HG02588 (cell line): Measurements from ENCODE around the gene SFTA2.
"Not testable (repeated sequence)": the region's sequence is repeated elsewhere in the genome, so short reads cannot be mapped to it uniquely, and the experiment has no call there.

Source experiments
- ATAC-seq: cut with Tn5 transposase; IDR thresholded peaks from one replicate; pipeline ENCODE4 v1.9.1; 2021; ENCODE audit warnings: mild to moderate bottlenecking, moderate library complexity; ENCODE audit not compliant: unreplicated experiment

The SFTA2 gene

DNA sequence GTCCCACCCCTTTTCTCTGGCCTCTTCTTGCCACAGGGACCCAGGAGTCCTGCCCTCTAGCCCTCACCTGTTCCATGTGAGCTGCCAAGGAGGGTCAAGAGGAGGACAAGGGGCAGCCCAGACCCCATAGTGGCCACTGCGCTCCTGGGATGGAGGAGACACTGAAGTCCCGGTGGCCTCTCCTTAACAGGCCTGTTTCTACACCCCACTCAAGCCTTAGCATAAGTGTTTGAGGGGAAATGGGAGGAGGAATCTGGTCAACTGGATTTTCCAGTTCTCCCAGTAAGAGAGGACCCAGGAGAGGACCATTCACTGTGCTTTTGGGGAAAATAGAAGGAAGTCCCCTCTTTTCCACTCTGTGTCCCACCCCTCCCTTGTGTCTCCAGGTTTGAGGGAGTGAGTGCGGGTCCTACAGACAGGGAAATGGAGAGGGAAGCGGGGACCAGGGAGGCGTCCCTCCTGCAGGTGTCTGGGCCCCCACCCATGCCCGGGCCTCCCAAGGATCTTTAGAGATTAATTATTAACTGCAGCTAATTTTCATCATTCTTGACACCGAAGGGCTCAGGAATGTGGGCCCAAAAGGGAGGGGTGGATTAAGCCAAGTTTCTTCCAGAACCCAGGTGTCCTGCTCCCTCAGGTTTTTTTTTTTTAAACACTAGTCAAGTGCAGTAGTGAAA, at the start of gene SFTA2:
Gene SFTA2 (minus strand): TSS at position 202 of the 677 bp plus-strand sequence. CDS start 74 bp downstream, at position 128.
- ATAC-seq, result no peak

DNA sequence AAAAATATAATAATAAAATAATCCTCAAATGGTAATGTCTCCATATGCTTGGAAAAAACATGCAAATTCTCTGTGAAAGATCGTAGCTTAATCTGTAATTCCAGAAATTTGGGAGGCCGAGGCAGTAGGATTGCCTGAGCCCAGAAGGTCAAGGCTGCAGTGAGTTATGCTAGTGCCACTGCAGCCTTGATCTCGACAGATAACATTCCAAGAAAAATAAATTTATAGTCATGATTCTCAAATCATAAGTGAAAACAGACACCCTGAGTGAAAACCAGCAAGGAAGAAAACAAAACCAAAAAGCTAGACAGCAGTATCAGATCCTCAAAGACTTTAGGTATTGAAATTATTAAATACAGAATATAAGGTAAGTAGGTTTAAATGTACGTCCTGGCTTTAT, 47.7 kb upstream of the SFTA2 start:
- no peak for ATAC-seq

DNA sequence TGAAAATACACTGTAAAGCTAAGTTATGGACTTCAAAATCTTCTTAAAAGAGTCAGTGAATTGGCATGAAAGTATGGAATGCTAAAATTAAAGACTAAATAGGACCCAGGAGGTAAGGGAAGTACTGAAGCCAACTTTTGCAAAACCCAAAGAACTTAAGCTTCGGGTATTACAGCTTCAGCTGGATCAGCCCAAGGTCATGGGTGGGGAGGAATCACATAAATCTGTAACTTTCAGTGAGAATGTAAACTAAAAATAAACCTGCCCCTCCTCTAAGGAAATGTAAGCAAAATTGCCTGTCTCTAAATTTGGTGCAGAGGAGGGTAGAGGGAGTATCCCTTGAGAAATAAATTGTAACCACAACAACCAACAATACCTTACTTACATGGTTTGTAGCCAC, 47.2 kb upstream of the SFTA2 start:
- no peak for ATAC-seq

DNA sequence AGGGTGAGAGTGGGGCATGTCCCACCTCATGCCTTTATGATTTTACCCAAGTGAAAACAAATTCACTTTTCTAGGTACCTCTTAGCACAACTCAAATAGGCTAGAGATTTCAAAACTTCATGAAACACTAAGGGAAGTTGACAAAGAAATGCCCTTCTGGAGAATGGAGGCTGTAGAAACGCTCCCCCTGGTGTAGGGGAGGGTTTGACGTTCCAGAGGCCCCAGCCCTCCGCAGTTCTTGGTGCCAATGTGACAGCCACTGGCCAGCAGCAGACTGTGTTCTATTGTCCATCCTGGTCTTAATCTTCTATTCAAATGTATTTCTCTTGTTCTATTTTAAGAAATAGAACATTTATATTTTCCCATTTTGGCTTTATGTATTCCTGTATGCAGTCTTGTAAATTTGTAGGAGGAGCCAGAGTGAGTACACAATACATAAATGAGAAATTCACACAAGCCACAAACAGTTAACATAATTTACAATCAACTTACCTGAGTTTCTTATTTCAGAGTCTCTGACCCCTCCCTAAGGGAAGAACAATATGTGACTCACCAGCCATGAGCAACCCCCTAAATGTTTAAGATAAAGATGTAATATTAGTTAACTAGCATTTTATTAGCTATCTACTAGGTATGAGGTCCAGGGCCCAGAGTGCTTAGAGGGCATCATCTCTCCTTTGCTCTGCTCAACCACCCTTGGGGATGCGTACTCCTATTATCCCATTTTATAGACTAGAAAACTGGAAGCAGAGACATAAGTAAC, 42.7 kb upstream of the SFTA2 start:
- ATAC-seq, result no peak

DNA sequence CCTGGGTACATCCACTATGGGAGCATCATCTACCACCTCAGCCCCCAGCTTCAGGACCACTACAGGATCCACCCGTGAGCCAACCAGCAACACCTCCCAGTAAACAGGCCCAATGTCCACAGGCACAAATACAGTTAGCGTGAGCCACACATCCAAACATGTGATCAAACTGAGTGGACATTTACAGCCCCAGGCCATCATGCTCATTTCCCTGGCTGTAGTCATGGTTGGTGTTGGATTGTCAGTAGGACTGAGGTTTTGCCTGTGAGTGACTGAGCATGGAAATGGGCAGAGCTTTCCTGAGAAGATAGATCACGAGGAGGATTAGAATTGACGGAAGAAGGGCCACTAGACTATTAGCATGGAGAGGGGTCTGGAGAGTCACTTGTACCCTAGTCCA, 40.8 kb upstream of the SFTA2 start:
- no peak for ATAC-seq

DNA sequence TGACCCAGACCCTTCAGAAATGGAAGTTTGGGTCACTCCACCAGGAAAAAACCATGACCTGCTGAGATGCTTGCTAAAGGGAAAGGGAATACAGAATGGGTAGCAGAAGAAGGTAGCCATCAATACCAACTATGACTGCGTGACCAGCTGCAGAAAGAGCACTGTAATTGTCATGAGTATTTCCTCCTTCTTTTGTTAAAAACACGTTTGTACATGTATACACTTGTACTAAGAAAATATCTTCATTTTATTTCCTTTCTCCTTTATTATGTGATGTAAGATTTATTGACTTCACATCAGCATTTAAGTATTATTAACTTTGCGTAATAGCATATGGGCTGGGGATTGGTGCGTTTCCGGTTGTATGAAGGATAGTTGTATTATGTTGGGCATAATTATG, 39.0 kb upstream of the SFTA2 start:
- no peak for ATAC-seq

DNA sequence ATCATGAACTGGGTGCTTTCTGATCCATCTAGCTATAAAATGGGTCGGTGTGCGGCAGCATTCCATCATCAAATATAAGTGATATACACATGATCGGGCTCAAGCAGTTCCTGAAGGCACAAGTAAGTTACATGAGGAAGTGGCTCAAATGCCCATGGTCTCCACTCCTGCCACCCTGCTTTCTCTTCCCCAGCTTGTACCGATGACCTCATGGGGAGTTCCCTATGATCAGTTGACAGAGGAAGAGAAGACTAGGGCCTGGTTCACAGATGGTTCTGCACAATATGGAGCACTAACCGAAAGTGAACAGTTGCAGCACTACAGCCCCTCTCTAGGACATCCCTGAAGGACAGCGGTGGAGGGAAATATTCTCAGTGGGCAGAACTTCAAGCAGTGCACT, 37.2 kb upstream of the SFTA2 start:
- ATAC-seq, result not testable (repeated sequence)

DNA sequence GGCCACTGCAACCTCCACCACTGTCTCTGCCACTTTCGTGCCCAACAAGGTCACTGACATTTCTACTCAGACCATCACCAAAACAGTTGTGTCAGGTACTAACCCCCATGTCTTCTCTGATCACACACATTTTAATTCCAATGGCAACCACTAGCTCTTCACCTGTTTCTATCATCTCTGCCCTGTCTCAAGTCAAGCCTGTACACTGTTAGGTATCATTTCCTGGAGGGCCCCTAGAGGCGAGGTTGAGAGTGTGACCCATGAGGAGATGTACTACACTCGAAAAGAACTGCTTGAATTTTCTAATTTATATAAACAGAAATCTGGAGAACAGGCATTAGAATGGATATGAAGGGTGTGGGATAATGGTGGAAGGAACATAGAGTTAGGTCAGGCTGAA, 34.2 kb upstream of the SFTA2 start:
- no peak for ATAC-seq

DNA sequence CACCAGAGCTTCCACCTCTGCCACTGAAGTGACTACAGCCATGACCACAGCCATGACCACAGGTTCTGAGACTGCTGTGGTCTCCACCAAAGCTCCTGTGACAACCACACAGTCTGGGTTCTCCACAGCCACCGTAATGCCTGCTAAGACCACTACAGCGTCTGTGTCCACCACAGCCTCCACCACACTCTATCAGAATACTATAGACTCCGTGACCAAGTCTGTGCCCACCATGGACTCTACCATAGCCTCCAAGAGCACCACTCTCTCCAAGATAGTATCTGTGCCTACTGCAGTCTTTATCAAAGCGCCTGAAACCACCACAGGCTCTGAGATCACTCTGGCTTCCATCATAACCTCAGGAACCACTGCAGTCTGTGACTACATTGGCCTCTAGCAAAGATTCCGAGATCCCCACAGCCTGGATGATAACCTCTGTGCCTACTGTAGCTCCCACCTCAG, 33.2 kb upstream of the SFTA2 start:
- no peak for ATAC-seq

DNA sequence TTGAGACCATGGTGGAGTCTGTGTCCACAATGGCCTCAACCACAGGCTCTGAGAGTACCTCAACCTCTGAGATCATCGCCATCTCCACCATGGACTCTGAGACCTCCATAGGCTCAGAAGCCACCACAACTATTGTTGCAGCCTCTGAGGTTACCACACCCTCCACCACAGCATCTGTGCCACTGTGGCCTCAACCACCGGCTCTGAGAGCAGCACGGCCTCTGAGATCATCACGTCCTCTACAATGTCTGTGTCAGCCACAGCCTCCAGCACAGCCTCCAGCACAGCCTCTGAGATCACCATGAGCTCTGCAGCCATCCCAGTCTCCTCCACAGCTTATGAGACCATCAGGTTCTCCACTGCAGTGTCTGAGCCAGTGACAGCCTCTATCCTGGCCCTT, 32.1 kb upstream of the SFTA2 start:
- no peak for ATAC-seq

DNA sequence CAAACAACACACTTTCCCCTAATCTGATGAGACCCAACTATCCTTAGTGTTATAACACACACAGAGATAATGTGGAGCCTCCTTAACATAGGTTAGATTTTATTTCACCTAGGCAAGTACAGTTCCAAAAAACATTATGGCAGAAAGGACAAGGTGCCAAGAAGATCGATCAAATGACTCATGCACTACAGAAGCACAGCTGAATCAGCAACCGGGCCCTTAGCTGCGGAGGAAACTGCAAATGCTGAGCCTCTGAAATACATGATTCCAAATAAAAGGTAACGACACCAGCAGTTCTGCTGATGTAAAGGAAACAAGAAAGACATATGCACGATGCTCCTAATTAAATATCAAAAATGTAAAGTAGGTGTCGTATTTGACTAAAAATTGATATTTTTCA, 31.7 kb upstream of the SFTA2 start:
- no peak for ATAC-seq

DNA sequence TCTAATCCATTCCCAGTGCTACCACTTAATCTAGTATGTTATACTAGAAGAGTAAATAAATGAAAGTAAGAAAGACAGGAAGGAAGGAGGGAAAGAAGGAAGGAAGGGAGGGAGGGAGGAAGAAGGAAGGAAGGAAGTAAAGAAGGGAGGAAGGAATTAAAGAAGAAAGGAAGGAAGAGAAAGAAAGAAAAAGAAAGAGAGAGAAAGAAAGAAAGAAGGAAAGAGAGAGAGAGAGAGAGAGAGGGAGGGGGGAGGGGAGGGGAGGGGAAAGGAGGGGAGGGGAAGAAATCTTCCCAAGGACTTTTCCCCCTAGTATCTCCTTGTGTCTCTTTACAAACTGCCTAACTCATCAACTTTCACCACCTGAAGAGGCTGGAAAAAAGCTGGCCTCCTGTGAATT, 30.7 kb upstream of the SFTA2 start:
- ATAC-seq, result no peak

DNA sequence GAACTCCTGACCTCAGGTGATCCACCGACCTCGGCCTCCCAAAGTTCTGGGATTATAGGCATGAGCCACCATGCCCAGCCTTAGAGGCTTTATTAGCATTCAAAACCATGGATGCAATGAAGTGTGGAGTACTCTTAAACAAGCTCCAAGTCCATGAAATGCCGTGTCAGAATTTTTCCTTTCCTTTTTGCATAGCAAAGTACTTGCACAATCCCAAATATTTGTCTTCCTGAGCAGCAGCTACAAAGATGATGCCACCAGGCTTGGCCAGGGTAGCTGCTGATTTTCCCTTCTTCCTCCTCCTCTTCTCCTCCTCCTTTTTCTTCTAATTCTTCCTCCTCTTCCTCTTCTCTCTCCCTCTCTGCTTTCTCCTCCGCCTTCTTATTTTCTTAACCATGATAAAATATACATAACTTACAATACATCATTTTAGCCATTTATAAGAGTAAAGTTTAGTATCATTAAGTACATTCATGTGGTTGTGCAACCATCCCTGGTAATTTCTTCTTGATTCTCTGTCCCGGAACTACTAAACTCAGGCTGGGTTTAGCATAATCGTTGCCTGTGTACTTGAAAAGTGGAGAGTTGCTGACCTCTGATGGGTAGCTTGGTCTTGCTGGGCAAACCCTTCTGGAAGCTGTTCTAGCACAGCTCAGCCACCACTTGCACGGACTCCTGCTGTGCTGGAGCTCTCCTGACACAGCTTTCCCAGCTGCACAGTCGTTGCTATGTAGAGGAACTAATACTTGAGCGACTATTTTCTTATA, 29.1 kb upstream of the SFTA2 start:
- no peak for ATAC-seq

DNA sequence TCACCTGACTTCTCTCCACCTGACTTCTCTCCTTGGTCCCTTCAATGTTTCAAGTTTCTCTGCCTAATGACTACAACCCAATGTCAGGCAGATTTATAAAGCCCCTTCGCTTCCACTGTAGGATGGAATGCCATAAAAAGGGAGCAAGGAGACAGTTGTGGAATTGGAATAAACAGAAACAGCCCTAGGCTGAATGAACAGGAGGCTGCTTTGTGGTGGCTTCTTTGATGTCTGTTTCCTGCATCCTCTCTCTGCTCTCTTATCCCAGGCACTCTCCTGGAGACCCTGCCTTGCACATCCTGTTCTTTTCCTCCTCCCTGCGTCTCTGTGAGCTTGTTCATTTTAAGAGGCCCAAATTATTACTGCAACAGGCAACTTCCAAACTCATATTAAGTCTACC, 25.7 kb upstream of the SFTA2 start:
- ATAC-seq, result no peak

DNA sequence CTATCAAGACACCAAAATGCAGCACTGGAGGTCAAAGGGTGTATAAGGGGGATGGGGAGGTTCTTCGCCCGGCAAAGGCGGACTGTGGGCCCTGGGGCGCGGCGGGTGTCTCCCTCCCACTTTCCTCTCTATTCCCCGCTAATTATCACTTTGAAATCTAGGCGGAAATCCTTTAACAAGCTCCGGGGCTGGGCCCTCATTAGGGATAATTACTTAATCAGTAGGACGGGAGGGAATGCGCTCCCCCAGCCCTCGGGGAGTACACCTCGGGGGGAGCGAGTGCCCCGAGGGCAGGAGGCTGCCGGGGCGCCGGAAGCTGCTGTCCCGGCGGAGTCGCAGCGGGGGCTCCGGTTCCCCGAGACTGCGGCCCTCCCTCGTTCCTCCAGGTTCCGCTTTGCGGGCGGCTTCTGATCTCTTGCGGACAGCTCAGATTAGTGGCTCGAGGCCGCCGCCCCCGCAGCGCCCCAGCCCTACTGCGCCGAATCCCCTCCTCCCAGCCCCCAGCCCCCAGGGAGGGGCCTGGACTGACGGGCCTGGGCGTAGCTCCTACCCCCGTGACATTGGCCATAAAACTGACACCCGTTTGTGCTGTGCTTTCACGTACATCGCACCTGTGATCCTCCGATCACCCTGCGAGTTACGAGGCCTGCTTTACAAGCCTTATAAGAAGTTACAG, 23.5 kb upstream of the SFTA2 start:
- peak; percentile 47 for ATAC-seq

DNA sequence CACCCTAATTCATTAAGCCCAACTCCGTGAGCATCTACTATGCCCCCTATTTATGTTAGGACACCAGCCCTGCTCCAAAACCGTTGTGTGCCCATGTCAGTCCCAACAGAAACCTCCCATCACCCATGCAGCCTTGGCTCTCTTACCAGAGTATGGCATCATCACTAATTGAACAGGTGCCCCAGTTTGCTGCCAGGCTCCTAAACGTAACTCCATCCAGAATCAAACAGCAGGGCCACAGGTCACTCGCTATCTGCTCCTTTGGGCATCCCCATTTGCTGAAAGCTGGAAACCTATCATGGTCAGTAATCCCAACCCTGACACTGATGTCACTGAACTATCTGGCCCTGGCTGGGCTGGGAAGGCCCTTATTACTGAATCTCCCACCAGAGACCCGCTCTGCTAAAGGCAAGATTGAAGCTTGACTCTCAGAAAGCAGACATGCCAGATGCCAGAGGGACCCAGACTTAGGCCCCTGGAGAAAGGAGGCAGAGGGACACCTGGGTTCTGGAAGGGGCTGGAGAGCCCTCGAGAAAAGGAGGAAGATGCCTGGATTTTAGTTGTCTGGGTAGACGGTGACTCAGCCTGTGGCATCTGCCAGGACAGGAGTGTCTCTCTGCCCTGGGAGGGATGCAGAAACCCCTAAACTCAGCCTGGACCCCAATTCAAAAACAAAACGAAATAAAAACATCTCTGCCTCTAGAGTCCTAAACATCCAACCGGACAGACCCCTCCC, 22.8 kb upstream of the SFTA2 start:
- ATAC-seq, result no peak

DNA sequence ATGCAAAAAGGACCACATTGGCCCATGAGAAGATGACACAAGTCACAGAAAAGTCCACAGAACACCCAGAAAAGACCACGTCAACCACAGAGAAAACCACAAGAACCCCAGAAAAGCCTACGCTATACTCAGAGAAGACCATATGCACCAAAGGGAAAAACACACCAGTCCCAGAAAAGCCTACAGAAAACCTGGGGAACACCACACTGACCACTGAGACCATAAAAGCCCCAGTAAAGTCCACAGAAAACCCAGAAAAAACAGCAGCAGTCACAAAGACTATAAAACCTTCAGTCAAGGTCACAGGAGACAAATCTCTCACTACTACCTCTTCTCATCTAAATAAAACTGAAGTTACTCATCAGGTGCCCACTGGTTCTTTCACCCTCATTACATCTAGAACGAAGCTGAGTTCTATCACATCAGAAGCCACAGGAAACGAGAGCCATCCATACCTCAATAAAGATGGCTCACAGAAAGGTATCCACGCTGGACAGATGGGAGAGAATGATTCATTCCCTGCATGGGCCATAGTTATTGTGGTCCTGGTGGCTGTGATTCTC, 20.0 kb upstream of the SFTA2 start:
- no peak for ATAC-seq

DNA sequence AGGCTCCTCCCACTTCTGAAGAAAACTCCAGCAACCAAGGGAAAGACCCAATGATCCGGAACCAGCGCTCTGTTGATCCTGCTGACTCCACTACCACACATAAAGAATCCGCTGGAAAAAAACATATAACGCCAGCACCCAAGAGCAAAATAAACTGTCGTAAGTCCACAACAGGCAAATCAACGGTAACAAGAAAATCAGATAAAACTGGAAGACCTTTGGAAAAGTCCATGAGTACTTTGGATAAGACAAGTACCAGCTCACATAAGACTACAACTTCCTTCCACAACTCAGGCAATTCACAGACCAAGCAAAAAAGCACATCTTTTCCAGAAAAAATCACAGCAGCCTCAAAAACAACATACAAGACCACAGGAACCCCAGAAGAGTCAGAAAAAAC, 16.8 kb upstream of the SFTA2 start:
- no peak for ATAC-seq

DNA sequence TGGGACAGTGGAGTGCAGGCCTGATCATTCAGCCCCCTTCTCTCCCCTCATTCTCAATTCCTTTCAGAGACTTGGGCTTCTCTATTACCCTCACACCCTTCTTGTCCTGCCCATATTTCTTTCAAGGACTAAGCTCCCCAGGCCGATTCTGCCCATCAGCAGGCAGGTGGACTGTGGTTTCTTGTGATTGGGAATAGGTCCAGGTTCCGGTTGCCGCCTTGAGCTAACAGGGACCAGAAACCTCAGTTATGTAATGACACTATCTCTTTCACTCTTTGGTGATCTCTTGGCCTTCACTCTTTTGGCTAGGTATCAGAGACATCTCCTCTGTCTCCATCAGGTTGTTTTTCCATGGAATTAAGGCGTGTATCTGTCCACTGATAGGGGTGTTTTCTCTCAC, 15.3 kb upstream of the SFTA2 start:
- ATAC-seq, result no peak

DNA sequence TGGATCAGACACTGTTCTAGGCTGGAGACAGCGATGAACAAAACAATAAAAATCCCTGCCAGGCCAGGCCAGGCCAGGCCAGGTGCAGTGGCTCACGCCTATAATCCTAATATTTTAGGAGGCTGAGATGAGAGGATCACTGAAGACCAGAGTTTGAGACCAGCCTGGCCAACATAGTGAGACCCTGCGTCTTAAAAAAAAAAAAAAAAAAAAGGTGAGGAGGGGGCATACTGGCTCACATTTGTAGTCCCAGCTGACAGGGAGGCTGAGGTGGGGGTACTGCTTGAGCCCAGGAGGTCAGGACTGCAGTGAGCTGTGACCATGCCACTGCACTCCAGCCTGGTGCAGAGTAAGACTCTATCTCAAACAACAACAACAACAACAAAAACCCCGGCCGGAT, 13.3 kb upstream of the SFTA2 start:
- no peak for ATAC-seq
